GM12878 (cell line): ENCODE data around the gene NPVF. TPM values are rescaled to one million over a fixed set of nuclear protein-coding genes. Genes with fewer than 3 reads are reported as not detected.

ENCODE experiments used
- ATF7 ChIP-seq: fragments of 450-650 bp; IDR thresholded peaks from 2 replicates; pipeline ENCODE4 v1.6.1; 2016; ENCODE audit warnings: low read depth, mild to moderate bottlenecking
- CBFB ChIP-seq: IDR thresholded peaks from 2 replicates; pipeline ENCODE4 v1.6.1; 2016; ENCODE audit warnings: antibody characterized with exemption, low read depth
- CUX1 ChIP-seq: IDR thresholded peaks from 2 replicates; pipeline ENCODE4 v1.6.1; 2012; ENCODE audit warnings: improper control_type of control experiment, low read depth, low read length; ENCODE audit not compliant: insufficient replicate concordance
- EED ChIP-seq: sonication (generic); IDR thresholded peaks from 2 replicates; pipeline ENCODE4 v1.6.1; 2016; ENCODE audit warnings: antibody characterized with exemption, low read depth
- IKZF1 ChIP-seq: fragments of 450-650 bp; conservative IDR thresholded peaks from 2 replicates; pipeline ENCODE4 v1.6.1; 2017; ENCODE audit warnings: antibody characterized with exemption, mild to moderate bottlenecking
- IRF4 ChIP-seq: IDR thresholded peaks from 2 replicates; pipeline ENCODE4 v1.6.1; 2011; ENCODE audit warnings: low read depth, low read length
- LARP7 ChIP-seq: fragments of 450-650 bp; IDR thresholded peaks from 2 replicates; pipeline ENCODE4 v1.6.1; 2017; ENCODE audit warnings: mild to moderate bottlenecking
- MAX ChIP-seq: IDR thresholded peaks from 2 replicates; pipeline ENCODE4 v1.6.1; 2012; ENCODE audit warnings: low read depth, low read length, improper control_type of control experiment
- POLR2A ChIP-seq: IDR thresholded peaks from 2 replicates; pipeline ENCODE4 v1.6.1; 2011; ENCODE audit warnings: low read depth, mild to moderate bottlenecking, low read length
- POU2F2 ChIP-seq: IDR thresholded peaks from 3 replicates; pipeline ENCODE4 v1.6.1; 2011; ENCODE audit warnings: low read depth, mild to moderate bottlenecking, low read length, borderline replicate concordance
- RELB ChIP-seq: fragments of 450-650 bp; IDR thresholded peaks from 2 replicates; pipeline ENCODE4 v1.6.1; 2017; ENCODE audit warnings: low read depth, mild to moderate bottlenecking, moderate library complexity
- SPI1 ChIP-seq: IDR thresholded peaks from 2 replicates; pipeline ENCODE4 v1.6.1; 2011; ENCODE audit warnings: low read depth, mild to moderate bottlenecking, low read length, moderate library complexity, borderline replicate concordance; ENCODE audit not compliant: insufficient read depth
- TCF12 ChIP-seq: IDR thresholded peaks from 2 replicates; pipeline ENCODE4 v1.6.1; 2011; ENCODE audit warnings: low read depth, mild to moderate bottlenecking, low read length
- YBX1 ChIP-seq: fragments of 450-650 bp; IDR thresholded peaks from 2 replicates; pipeline ENCODE4 v1.6.1; 2016; ENCODE audit warnings: antibody characterized with exemption
- ZNF622 ChIP-seq: fragments of 450-650 bp; IDR thresholded peaks from 2 replicates; pipeline ENCODE4 v1.6.1; 2017; ENCODE audit warnings: mild to moderate bottlenecking, inconsistent platforms
- ZZZ3 ChIP-seq: IDR thresholded peaks from 2 replicates; pipeline ENCODE4 v1.6.1; 2011; ENCODE audit warnings: low read depth; ENCODE audit not compliant: control insufficient read depth, insufficient read length
- polyA plus RNA-seq, 11 experiments: library from polyadenylated mRNA; depleted of rRNA in 4 of 11; unstranded in 6 of 11; stranded (reverse) in 5 of 11; fragments of >200 nt; fragmentation: Nextera tagmentation in 4 of 11; fragmentation: Illumina TruSeq in 1 of 11; extraction: Ambion mirVana in 4 of 11; extraction: Trizol in 1 of 11; gene quantifications; 1 replicate in 1 of 11; 2 replicates in 10 of 11; pipeline versions ENCODE4 v1.2.1 to v1.2.3, GENCODE V29; 2011 to 2016; ENCODE audit warnings: inconsistent platforms in 2 of 11, missing spikeins in 2 of 11, low read depth in 1 of 11
- total RNA-seq, 4 experiments: library from RNA; depleted of rRNA in 3 of 4; stranded (reverse); fragments of >200 nt in 3 of 4; fragmentation: Illumina TruSeq in 1 of 4; extraction: Trizol in 1 of 4; gene quantifications; 2 replicates each; pipeline versions ENCODE4 v1.2.1 to v1.2.3, GENCODE V29; 2013 to 2021
- TF ChIP-seq, protein P1 (sequence below): fragments of 450-650 bp; IDR thresholded peaks from 2 replicates; pipeline ENCODE4 v1.6.1; 2017; ENCODE audit warnings: mild to moderate bottlenecking, moderate library complexity
- TF ChIP-seq, protein P2 (sequence below): IDR thresholded peaks from 2 replicates; pipeline ENCODE4 v1.6.1; 2012; ENCODE audit warnings: low read depth, low read length, improper control_type of control experiment

Gene NPVF
- total and polyA plus RNA-seq, 10 of the 15 experiments (the other 5 are each of a cell fraction or from before 2014, with no cell fraction given): not detected

- TF ChIP-seq RELB (0 out of 2 replicates have a peak, but pooled peaks have one; percentile 25), IRF4 (no peak), CUX1 (no peak), ZZZ3 (no peak), TCF12 (0 out of 2 replicates have a peak, but pooled peaks have one; percentile 13), SPI1 (peak; percentile 79), MAX (no peak), LARP7 (peak; percentile 41; the same call in 1 of the 2 replicates), IKZF1 (peak; percentile 56), ZNF622 (no peak), POU2F2 (peak; percentile 67; the same call in 1 of the 3 replicates), CBFB (no peak), POLR2A (peak; percentile 97), EED (peak; percentile 32; the same call in 1 of the 2 replicates), YBX1 (no peak), ATF7 (no peak)
- TF ChIP-seq, protein P1, sequence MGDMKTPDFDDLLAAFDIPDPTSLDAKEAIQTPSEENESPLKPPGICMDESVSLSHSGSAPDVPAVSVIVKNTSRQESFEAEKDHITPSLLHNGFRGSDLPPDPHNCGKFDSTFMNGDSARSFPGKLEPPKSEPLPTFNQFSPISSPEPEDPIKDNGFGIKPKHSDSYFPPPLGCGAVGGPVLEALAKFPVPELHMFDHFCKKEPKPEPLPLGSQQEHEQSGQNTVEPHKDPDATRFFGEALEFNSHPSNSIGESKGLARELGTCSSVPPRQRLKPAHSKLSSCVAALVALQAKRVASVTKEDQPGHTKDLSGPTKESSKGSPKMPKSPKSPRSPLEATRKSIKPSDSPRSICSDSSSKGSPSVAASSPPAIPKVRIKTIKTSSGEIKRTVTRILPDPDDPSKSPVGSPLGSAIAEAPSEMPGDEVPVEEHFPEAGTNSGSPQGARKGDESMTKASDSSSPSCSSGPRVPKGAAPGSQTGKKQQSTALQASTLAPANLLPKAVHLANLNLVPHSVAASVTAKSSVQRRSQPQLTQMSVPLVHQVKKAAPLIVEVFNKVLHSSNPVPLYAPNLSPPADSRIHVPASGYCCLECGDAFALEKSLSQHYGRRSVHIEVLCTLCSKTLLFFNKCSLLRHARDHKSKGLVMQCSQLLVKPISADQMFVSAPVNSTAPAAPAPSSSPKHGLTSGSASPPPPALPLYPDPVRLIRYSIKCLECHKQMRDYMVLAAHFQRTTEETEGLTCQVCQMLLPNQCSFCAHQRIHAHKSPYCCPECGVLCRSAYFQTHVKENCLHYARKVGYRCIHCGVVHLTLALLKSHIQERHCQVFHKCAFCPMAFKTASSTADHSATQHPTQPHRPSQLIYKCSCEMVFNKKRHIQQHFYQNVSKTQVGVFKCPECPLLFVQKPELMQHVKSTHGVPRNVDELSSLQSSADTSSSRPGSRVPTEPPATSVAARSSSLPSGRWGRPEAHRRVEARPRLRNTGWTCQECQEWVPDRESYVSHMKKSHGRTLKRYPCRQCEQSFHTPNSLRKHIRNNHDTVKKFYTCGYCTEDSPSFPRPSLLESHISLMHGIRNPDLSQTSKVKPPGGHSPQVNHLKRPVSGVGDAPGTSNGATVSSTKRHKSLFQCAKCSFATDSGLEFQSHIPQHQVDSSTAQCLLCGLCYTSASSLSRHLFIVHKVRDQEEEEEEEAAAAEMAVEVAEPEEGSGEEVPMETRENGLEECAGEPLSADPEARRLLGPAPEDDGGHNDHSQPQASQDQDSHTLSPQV: 0 out of 2 replicates have a peak, but pooled peaks have one; percentile 29
- TF ChIP-seq, protein P2, sequence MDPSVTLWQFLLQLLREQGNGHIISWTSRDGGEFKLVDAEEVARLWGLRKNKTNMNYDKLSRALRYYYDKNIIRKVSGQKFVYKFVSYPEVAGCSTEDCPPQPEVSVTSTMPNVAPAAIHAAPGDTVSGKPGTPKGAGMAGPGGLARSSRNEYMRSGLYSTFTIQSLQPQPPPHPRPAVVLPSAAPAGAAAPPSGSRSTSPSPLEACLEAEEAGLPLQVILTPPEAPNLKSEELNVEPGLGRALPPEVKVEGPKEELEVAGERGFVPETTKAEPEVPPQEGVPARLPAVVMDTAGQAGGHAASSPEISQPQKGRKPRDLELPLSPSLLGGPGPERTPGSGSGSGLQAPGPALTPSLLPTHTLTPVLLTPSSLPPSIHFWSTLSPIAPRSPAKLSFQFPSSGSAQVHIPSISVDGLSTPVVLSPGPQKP: peak; percentile 43; the same call in 1 of the 2 replicates
These were observed 48.3 kb downstream of the NPVF start (continued) for GRCh38 chr7:25179771-25180591.
